Stimulated activated CD8-positive, alpha-beta memory T cell treated with anti-CD3 and anti-CD28 coated beads, Interleukin-4, amount 100 ng/mL, for 4 hours (primary cell): ENCODE measurements around the gene SPPL2C.

Source experiments
- DNase-seq, 2 donors: peaks; one replicate each; pipeline ENCODE4 v3.0.0-alpha.2; 2020; ENCODE audit warnings: low read depth in 2 of 2, low spot score in 1 of 2

The SPPL2C gene, protein sequence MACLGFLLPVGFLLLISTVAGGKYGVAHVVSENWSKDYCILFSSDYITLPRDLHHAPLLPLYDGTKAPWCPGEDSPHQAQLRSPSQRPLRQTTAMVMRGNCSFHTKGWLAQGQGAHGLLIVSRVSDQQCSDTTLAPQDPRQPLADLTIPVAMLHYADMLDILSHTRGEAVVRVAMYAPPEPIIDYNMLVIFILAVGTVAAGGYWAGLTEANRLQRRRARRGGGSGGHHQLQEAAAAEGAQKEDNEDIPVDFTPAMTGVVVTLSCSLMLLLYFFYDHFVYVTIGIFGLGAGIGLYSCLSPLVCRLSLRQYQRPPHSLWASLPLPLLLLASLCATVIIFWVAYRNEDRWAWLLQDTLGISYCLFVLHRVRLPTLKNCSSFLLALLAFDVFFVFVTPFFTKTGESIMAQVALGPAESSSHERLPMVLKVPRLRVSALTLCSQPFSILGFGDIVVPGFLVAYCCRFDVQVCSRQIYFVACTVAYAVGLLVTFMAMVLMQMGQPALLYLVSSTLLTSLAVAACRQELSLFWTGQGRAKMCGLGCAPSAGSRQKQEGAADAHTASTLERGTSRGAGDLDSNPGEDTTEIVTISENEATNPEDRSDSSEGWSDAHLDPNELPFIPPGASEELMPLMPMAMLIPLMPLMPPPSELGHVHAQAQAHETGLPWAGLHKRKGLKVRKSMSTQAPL

DNA sequence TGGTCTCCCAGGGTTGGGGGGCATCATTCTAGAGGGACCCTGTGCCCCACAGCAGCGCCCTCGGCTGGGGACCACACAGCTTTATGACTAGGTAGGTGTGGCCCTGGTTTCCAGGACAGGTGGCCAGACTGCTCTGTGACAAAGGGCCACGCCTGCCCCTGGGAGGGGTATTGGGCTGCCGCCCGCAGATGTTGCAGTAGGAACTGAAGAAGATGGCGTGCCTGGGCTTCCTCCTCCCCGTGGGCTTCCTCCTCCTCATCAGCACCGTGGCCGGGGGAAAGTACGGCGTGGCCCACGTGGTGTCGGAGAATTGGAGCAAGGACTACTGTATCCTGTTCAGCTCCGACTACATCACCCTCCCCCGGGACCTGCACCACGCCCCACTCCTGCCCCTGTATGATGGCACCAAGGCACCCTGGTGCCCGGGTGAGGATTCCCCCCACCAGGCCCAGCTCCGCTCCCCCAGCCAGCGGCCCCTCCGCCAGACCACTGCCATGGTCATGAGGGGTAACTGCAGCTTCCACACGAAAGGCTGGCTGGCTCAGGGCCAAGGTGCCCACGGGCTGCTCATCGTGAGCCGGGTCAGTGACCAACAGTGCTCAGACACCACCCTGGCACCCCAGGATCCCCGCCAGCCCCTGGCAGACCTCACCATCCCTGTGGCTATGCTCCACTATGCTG is at the start of gene SPPL2C:
TSS of gene SPPL2C (plus strand) at position 187 of the 681 bp plus-strand sequence. CDS start at position 213, 26 bp downstream.
- no peak for DNase-seq

DNA sequence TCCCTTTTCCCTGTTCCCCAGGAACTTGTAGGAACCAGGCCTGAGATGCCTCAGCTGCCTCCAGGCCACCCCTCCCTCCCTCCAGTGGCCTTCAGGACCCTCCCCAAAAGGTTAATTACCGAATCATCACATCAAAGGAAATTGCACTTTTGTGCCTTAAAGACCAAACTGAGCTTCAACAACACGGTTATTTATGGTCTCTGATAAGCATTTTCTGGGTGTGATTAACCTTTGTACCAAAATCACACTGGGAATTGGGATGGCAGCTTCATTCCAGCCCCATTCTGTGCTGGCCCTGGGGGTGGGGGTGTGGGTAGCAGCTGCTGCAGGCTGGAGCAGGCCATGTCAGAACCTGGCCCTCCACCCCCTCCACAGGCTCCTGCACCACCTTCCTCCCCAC is 43.9 kb upstream of the SPPL2C start:
- no peak for DNase-seq

DNA sequence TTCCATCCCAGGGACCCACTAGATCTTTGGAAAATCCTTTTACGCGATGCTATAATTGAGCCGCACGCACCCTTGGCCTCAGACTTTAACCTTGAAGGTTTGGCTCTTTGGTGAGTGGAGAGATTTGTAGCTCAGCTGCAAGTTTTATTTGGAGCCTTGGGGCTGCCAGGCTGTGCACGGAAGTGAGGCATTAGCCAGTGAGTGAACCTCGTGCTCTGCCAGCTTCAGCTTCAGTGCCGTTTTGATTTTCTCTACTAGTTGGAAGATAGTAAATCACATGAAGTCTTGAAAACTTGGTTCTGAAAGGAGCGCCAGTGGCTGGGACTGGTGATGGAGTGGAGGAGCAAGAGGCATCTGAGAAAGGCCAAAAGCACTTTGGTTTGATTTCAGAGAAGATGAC is 43.3 kb upstream of the SPPL2C start:
- no peak for DNase-seq

DNA sequence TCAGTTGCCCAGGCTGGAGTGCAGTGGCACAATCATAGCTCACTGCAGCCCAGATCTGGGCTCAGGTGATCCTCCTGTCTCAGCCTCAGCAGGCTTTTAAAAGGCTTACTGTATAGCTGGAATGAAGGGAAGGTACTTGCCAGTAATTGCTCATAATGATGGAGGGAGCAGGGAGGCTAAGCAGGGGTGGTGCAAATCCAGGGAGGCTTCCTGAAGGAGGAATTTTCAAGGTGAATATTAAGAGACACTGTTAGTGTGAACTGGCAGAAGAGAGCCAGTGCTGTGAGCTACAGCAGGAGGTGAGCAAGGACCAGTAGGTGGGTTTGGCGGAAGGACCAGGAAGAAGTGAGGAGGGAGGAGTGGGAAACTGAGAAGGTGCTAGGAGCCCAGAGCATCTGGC is 35.8 kb upstream of the SPPL2C start:
- DNase-seq = no peak

DNA sequence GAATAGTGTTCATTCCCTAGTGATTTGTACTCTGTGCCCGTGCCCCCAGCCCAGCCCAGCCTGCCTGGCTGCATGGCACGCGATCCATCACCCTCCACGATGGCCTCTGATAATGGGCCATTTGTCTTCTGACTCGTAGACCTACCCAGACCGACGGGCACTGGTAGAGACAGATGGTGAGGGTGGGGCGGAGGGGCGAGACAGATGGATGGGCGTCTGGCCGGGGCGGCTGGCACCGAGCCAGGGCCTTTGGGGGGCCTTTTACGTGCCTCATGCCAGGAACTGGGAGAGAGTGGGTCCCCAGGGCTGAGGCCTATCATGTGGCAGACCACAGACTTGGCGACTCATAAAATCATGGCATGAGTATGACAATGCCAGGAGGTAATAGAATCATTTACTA is 35.2 kb upstream of the SPPL2C start:
- no peak for DNase-seq

DNA sequence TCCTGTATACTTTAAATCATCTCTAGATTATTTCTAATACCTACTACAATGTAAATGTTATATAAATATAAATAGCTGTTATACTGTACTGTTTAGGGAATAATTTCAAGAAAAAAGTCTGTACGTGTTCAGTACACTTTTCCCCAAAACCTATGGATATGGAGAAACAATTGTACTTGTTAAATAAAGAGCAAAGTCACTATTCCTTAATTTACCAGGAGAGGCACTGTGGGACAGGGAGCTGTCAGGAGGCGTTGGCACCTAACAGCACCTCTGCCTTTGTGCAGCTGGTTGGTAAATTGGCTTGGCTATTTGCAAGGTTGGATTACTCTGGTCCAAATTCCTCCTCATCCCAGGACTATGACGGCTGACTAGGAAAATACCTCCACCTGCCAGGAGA is 32.6 kb upstream of the SPPL2C start:
- DNase-seq = no peak

DNA sequence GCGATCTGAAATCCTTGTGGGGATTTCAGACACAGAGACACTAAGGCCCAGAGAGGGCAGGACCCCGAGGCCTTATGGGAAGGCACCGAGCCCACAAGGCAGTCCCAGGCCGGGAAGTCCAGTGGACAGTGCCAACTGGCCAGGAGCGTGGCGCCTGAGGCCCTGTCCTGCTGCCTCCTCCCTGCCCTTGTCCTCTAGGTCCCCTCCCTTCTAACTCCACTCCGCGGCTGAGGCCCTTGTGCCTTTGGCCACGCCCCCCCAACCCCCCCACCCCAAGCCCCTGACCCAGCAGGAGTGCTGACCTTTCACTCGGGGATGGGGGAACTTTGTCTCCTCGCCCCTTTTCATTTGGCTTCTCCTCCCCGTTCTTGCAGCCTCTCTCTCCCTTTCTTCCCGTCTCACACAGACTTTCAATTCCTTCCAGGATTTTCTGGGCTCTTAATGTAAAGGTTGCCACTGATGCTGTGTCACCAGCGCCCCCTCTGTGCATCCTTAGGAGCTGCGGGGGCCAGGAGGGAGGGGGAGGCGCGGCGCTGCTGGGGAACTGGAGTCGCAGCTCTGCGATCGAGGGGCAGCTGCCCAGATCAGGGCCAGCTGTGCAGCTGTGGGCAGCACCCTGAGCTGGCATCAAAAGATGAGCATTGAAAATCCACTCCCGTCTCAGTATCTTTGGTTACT is 31.5 kb upstream of the SPPL2C start:
- no peak for DNase-seq

DNA sequence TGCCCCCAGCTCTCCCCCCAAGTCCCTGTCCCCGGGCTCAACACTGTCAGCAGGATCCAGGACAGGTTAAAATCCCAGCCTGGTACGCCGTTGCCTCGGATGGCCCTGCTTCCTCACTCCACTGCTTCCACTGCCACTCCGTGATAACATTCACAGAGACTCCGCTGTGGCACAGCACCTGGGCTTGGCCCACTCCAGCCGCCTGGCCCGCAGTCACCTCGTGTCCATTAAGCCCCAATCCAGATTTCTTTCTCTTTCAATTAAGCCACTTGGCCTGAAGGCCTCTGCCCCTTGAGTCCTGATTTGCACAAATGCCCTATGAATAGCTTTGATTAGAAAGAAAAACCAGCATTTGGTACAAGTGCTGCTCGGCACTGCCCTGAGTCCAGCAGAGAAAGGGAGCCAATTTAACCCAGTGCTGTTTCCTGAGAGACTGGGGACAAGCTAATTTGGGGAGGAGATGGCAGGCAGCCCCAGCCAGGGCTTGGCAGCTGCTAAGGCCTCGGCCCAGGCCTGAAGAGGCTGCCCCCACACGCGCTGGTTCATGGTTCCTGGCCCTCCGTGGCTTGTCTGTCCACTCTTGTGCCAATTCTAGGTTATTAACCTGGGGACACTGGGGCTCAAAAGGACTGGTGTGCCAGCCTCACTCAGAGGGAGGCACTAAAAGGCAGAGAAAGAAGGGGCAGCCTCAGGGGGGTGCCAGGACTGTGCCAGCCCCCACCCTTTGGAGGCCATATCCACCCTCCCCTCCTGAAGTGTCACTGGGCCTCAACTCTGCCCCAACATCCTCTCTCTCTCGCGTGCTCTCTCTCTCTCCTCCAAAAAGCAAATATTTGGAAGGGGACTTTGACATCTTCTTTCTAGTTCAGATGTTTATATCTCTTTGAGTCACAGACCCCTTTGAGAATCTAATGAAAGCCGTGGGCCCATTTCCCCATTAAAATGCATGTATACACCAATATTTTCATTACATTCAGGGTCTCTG is 29.8 kb upstream of the SPPL2C start:
- DNase-seq = no peak

DNA sequence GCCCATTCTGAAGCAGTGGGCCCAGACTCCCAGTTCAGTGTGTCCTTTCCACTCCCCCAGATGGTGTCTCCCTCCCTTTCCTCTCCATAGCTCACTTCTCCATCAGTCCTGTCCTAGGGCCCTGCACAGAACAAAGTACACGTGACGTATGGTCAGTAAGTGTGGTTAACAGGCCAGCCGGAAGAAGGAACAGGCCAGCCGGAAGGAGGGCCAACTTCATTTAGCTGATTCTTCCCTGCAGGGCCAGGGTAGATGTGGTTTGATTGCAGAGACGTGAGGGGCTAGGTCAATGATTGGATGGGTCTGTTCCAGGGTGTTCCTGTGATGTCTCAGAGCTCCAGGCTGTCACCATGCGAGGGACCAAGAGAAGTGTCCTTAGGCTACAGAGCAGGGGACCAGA is 28.9 kb upstream of the SPPL2C start:
- DNase-seq = no peak

DNA sequence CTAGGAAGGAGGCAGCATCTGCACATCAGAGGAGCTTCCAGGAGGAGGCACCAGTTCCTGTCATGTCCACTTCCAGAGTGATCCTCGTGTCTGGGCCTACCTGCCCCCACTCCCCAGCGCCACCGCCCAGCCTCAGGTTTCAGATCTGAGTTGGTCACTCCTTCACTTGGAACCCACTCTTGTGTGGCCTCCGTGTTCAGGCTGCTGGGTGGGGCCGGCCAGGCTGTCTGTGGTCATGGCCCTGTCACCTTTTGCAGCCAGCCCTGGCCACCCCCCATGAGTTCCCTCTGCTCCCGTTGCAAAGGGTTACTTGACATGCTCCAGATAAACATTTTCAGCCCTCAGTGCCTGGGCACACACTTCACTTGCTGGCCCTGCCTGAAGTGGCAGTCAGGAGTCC is 26.6 kb upstream of the SPPL2C start:
- no peak for DNase-seq

DNA sequence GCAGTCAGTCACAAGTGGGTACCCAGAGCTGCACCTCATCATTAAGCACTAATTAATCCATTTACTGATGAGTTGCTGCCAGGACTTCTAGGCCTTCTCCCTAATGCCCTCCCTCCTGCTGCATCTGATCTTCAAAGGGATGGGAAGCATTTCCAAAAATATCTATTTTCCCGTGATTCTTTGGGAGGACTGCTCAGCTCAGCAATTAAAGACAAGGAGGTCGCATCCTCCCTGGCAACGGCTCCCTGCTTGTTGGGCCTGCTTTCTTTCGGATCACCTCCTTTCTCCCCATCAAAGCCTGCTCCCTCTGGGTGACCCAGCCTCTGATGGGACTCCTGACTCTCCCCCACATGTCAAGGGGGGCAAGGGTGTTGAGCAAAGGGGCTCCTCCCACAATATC is 26.0 kb upstream of the SPPL2C start:
- no peak for DNase-seq

DNA sequence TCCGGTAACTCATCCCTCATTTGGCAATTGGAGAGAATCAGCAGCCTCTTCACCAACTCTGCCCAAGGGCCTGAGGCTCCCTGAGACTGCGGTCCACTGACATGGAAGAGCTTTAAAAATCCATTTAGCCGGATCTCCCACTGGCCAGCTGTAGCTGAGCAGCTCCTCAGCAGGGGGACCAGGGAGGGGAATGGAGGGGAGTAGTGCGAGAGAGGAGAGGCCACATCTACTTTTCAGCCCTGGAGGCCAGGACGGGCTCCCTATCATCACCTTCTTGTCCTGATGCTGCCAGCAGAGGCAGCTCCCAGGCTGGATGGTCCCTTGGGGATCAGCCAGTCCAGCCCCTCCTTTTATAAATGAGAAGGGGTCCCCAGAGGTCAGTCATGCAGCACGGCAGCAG is 25.0 kb upstream of the SPPL2C start:
- DNase-seq = no peak

DNA sequence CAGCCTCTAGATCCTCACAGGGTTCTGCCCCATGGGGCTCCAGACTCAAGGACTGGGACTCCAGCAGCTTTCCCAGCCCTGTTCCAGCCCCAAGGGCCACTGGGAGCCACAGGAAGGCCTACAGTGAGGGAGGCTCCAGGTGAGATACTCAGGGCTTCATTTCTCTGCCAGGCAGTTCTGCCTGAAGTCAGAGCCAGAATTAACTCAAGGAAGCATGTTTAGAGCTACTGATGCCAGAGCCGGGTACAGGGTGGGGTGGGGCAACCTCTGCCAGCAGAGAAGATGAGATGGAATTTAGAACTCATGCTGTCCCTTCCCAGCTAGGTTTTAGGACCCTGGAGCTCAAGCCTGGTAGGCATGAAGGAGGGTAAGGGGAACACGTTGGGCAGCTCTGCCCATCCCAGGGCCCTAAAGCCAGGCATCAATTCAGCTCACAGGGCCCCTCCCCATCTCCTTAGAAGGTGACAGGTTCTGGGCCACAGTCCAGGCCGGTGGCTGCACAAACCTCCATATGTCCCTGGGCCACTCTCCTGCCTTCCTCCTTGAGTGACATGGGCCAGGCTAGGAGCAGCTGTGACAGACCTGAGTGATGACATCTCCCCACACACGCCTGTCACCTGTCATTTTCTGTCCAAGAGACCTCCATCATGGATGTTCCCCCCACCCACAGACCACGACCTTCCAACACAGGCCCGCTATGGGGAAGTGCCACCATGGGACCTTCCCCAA is 24.5 kb upstream of the SPPL2C start:
- no peak for DNase-seq

DNA sequence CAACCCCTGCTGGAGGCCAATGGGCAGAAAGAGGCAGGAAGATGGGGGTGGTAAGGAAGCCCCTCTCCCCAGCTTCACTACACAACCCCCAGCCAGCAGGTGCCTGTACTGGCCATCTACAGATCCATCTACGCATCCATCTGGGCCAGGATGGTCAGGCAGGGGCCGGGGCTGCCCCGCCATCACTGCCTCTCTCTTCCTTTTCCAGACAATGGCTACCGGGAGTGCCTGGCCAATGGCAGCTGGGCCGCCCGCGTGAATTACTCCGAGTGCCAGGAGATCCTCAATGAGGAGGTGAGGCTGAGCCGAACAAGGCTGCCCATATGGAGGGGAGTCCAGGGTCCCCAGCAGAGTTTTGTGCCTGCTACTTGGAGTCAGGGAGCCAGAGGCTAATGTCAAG is 23.5 kb upstream of the SPPL2C start:
- no peak for DNase-seq

DNA sequence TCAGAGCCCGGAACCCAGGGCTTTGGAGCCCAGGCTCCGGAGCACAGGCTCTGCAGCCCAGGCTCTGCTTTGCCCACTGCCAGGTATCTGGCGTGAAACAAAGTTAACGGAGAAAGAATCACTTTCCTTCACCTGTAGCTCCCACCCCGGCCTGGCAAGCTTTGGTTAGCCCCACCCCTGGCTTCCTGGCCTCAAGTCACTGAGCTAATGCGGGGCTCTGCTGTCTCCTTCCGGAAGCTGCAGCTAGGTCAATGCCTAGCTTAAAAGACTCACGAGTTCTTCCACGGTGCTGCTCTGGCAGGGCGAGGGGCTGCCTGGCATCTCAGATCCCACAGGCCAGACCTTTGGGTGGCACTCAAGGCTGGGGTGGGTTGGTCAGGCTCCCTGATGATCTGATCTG is 21.1 kb upstream of the SPPL2C start:
- DNase-seq = no peak

DNA sequence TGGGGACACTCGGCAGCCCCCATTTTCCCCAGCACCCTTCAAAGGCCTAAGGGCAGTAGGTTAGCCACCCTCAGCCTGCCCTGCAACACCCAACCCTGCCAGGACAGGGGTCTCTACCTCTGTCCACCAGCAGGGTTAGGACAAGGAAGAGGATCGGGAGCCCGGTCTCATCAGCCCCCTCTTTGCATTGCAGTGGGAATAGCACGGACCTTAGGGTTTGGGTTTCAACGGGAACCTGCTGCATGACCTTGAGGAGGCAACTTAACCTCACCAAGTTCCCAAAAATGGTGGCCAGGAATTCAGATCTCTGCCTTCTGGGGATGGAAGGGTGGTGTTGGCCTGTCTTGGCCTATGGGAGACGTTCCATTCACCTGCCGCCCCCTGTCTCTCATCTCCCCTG is 20.2 kb upstream of the SPPL2C start:
- no peak for DNase-seq

DNA sequence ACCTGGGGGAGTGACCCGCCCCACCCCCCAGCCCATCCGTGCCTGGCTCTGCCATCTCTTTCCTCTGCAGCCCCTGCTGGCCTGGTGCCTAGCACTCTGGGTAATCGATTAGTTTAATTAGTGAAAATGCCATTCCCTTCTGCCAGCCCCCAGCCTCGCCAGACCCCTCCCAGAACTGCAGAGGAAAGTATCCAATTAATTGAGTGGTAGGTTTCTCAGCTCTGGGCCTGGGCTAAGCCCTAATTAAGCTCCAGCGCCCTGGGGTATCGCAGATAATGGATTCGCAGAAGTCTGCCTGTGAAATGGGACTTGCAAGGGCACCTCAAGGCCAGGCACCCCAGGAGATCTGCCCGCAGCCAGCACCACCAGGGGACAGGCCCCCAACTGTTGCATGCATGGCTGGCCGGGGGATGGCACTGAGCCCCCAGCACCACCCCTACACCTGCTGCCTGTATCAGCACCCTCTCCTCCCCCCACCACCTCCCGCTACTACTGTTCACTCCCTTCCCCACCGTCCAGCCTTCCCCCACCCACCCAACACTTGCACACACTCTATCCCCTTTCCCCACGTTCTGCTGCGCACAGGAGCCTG is 19.7 kb upstream of the SPPL2C start:
- no peak for DNase-seq

DNA sequence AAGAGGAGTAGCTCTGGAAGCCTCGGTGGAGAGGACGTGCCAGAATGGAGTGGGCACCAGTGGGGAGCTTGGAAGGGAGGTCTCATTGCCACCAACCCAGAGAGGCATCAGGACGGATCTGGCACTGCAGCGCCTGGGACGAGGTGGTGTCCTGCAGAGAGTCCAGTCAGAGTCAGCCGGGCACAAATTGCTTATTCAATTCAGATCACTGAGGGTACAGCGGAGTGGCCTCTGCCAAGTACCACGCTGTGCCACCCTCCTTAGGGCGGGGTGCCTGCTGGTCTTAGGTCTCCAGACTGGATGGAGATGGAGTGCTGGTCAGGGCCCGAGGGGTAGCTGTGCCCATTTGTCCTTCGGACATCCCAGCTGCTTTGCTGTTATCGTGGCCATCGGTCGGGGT is 18.9 kb upstream of the SPPL2C start:
- no peak for DNase-seq

DNA sequence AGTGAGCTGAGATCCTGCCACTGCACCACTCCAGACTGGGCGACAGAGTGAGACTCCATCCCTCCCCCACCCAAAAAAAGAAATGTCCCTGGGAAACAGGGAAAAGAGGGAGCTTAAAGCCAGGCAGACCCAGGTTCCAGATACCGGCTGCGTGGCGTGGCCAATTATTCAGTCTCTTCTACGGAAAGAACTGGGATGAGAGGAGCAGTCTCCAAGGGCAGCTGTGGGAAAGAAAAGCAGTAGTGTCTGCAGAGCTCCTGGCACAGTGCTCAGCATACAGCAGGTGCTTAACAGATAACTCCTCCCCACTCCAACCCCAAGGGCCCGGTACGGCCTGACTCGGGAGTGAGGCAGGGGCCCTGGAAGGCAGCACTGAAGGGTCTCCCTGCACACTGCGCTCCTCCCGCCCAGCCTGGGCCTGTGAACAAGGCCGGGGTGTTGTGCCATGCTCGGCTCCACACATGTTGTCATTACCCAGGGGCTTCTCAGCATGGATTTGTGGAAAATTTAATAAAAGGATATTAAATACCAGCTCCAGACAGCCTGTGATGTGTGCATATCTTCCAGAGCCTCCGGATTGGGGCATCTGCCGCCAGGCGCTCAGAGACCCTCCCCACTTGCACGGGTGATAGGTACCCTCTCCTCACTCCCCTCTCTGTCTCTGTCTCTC is 17.6 kb upstream of the SPPL2C start:
- DNase-seq = no peak
